RPMI7951 (cell line): Measurements from ENCODE around the gene KREMEN1. TPM values are rescaled to one million over a fixed set of nuclear protein-coding genes. Genes with fewer than 3 reads are reported as not detected.

Source experiments
- DNase-seq: peaks from one replicate; pipeline ENCODE4 v3.0.0-alpha.2; 2012; ENCODE audit warnings: low read depth
- total RNA-seq: library from RNA; depleted of rRNA; stranded (reverse); fragments of >200 nt; shearing (Covaris generic); gene quantifications from 2 replicates; pipeline ENCODE4 v1.2.3, GENCODE V29; 2014

The KREMEN1 gene
- total RNA-seq, 1 experiment from 2014 or later: 6.1 TPM

GRCh38 chr22:29187831-29188230 is 115.0 kb downstream of the KREMEN1 start:
- DNase-seq: no peak

GRCh38 chr22:29190051-29190450 is 117.2 kb downstream of the KREMEN1 start:
- no peak for DNase-seq

- no peak for DNase-seq
Observed at GRCh38 chr22:29190918-29191317, 118.1 kb downstream of the KREMEN1 start.

GRCh38 chr22:29193021-29193420 is 120.2 kb downstream of the KREMEN1 start:
- no peak for DNase-seq

GRCh38 chr22:29194184-29194583 is 121.3 kb downstream of the KREMEN1 start:
- no peak for DNase-seq

- DNase-seq: no peak
Observed at GRCh38 chr22:29195118-29195963, 122.5 kb downstream of the KREMEN1 start.

- DNase-seq: no peak
Observed at GRCh38 chr22:29195964-29196666, 123.3 kb downstream of the KREMEN1 start.

- no peak for DNase-seq
Observed at GRCh38 chr22:29197096-29197495, 124.3 kb downstream of the KREMEN1 start.

- no peak for DNase-seq
Observed at GRCh38 chr22:29198240-29198639, 125.4 kb downstream of the KREMEN1 start.

- no peak for DNase-seq
Observed at GRCh38 chr22:29199702-29200400, 127.0 kb downstream of the KREMEN1 start.

GRCh38 chr22:29200901-29201300 is 128.1 kb downstream of the KREMEN1 start:
- no peak for DNase-seq

- no peak for DNase-seq
Observed at GRCh38 chr22:29201782-29202181, 128.9 kb downstream of the KREMEN1 start.

GRCh38 chr22:29202212-29203192 is 129.7 kb downstream of the KREMEN1 start:
- peak; percentile 75 for DNase-seq

- no peak for DNase-seq
Observed at GRCh38 chr22:29203488-29204454, 130.9 kb downstream of the KREMEN1 start.

- no peak for DNase-seq
Observed at GRCh38 chr22:29204455-29205183, 131.8 kb downstream of the KREMEN1 start.

- no peak for DNase-seq
Observed at GRCh38 chr22:29205252-29205593, 132.4 kb downstream of the KREMEN1 start.

GRCh38 chr22:29205594-29206371 is 132.9 kb downstream of the KREMEN1 start, which contains the start of gene EMID1:
TSS of gene EMID1 (plus strand) at chr22:29205896. CDS start at chr22:29206039, 143 bp downstream.
- no peak for DNase-seq
